HTR-8/SVneo (cell line): ENCODE data around the gene FOXA2.

Experiments
- DNase-seq: peaks from one replicate; pipeline ENCODE4 v3.0.0; 2011; ENCODE audit warnings: low spot score, mixed read lengths; ENCODE audit not compliant: insufficient read length
- FAIRE-seq: peaks from 2 replicates; lab custom pipeline; 2011; peaks lifted over from hg19 to GRCh38; lab: Jason Lieb, UNC

The FOXA2 gene

DNA sequence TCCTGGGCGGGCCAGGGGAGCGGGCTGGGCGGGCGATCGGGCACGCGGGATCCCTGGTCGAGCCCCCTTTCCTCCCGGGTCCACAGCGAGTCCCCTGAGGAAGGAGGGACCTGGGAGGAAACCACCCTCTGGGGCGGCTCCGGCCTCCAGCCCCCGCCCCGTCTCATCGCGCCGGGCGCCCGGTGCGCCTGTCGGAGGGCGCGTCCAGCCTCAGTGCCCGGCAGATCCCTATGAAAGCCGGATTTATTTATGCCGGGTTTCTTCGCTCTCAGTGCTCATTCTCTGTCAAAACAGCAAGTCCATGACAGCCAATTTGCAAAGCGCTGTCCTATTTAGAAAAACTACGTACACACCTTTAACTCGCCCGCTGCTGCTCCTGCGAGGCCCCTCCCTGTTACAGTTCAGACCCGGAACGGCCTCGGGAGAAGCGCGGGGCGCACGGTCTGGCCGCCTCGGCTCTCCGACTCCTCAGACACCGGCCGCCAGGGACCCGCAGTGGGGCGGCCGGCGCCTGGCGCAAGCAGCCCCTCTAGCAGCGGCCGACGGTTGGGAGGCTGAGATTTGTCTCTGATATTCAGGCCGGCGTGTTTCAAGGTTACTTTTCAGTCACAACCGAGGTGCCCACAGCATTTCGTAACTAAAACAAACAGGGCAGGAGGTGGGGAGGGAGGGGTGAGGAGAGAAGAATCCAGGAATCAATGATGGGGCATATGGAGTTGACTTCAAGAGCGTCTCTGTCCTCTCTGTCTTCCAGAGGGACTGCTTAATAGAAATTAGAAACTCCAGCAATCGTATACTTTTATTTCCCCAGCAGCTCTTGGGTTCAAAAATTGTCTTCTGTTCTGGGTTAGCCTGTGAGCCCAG, 782 bp upstream of the FOXA2 start:
- FAIRE-seq = no peak
- DNase-seq = no peak

DNA sequence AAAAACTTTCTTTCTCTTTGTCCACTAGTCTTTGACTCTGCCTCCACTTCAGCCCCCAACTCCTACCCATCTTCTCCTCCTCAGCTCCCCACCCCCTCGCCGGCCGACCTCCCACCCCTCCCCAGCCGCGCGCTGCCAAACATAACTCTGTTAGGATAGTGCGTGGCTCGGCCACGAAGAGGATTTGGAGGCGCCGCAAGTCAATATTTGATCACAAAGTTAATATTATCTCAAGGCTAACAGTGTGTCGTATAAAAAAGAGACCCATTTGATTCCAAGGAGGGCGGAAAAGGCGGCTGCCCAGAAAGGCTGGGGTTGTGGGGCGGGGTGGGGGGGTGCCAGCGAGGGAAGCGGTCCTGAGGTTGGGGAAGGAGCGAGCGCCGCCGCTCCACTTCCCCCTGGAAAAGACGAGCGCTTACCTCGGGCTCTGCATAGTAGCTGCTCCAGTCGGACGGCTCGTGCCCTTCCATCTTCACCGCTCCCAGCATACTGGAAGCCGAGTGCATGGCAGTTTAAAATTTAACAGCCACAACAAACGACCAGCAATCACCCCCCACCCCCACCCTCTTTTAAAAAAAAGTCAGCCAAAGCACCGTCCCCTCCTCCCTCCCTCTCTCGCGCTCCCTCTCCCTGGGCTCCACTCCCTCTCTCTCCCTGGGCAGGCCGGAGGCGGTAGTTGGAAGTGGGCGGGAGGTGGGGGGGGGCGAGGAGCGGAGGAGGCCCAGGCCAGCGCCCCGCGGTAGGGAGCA, 425 bp downstream of the FOXA2 start:
- DNase-seq (no peak), FAIRE-seq (no peak)

GRCh38 chr20:22582964-22583772, 1.2 kb downstream of the FOXA2 start:
- FAIRE-seq = no peak
- DNase-seq = no peak

GRCh38 chr20:22582386-22582963, 1.9 kb downstream of the FOXA2 start:
- FAIRE-seq (no peak), DNase-seq (no peak)

DNA sequence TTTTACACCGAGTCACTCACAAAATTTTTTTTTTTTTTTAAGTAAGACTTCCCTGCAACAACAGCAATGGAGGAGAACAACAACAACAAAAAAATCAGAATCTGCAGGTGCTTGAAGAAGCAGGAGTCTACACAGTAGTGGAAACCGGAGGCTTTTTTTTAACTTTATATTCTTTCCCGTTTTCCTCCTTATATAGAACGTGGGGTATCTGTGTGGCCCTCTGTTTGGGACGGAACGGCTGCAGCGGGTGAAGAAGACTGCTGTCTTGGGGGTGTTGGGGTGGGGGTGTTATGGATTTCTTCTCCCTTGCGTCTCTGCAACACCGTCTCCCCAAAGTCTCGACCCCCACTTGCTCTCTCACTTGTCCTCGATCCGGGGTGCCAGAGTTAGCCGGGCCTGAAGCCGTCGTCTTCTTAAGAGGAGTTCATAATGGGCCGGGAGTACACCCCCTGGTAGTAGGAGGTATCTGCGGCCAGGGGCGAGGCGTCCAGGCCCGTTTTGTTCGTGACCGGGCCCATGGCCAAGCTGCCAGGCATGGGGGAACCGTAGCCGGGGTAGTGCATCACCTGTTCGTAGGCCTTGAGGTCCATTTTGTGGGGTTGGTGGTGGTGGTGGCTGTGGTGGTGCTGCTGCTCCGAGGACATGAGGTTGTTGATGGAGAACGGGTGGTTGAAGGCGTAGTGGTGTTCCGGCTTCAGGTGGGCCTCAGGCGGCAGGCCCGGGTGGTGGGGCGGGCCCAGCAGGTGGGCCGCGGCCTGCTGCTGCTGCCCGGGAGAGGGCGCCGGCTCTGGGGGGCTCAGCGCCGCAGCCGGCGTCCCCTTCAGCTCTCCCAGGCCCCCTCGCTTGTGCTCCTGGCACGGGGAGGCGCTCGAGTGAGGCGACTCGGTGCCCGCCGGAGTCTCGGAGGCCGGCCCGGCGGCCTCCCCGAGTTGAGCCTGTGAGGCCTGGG, 2.7 kb downstream of the FOXA2 start:
- DNase-seq = no peak
- no peak for FAIRE-seq

- DNase-seq (no peak), FAIRE-seq (no peak)
These were observed 4.4 kb downstream of the FOXA2 start for GRCh38 chr20:22579711-22580697.

- DNase-seq (no peak), FAIRE-seq (no peak)
These were observed 5.3 kb downstream of the FOXA2 start for GRCh38 chr20:22579119-22579427.

- DNase-seq = no peak
- no peak for FAIRE-seq
These were observed 5.9 kb downstream of the FOXA2 start for GRCh38 chr20:22578221-22579118.

DNA sequence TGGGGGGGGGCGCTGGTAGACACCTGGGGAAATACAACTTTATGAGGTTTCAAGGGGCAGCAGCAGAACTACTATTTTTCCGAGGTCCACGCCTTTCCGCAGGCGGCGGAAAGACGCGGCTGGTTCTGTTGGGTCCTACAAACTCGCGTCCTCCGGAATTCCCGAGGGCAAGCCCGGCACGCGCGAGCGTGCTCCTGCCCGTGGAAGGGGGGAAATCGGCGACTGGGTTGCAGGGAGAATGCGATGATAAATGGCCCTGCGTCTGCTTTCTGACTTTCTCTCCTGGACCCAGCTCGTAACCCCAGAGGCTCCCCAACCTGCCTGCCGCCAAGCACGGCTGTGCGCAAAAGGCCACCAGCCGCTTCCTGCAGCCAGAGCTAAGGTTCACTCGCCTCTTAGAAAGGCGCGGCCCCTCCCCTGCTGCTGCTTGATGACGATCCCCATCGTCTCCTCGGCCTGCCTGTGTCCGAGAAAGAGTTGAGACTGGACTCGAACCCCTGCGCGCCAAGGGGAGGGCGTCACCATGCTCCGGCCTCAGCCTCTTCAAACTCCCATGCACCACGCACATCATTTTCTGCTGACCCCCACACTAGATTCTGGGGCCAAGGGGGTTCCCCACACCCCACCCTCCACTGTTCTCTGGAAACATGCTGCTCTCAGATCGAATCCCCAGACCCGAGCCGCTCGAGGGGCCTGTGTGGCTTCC, 6.7 kb downstream of the FOXA2 start:
- no peak for DNase-seq
- no peak for FAIRE-seq

GRCh38 chr20:22576733-22577514, 7.4 kb downstream of the FOXA2 start:
- no peak for FAIRE-seq
- DNase-seq = no peak

DNA sequence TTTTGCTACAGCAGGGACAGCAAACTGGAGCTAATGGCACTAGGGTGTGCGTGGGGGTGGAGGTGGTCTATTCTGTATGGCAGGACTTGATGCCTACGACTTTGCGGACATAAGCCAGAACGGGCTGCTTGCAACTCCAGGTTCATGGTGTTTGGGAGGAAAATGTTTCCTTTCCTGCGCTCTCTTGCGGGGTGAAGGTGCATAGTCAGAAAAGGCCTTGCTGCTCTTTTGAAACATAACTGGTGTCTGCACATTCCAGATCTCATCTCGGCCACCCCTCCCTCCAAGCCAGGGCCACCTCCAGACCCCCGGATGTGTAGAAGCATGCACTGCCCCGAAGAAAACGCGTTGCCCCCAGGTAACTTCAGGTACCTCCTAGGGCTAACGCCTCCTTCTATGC, 8.1 kb downstream of the FOXA2 start:
- DNase-seq = no peak
- FAIRE-seq = no peak

GRCh38 chr20:22575737-22576136, 8.6 kb downstream of the FOXA2 start:
- no peak for FAIRE-seq
- DNase-seq = no peak

DNA sequence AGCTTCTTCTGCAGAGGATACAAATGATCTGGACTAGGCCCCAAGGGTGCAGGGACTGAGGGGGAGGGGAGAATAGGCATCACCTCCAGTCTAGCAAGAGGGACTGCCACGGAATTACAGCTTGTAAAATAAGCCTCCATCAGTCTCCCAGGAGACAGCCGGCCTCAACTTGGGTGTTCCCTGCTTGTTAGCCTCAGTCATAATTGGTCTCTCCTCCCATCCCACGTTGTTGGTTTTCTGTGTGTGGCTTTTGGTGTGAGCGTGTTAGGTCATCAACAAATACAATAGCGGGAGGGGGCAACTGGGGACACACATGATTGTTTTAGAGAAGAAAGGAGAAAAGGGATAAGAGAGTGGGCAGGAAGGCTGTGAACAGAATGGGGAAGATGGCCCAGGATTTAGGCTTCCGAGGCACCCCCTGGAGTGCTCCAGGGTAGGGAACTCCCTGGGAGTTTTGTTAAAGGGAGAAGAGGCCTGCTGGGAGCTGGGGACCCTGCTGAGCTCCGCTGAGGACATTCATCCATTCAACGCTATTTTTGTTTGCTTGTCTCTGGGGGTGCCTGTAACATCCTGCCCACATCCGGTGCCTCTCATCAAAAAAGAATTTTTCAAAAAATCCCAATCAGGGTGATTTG, 9.2 kb downstream of the FOXA2 start:
- DNase-seq (no peak), FAIRE-seq (no peak)

DNA sequence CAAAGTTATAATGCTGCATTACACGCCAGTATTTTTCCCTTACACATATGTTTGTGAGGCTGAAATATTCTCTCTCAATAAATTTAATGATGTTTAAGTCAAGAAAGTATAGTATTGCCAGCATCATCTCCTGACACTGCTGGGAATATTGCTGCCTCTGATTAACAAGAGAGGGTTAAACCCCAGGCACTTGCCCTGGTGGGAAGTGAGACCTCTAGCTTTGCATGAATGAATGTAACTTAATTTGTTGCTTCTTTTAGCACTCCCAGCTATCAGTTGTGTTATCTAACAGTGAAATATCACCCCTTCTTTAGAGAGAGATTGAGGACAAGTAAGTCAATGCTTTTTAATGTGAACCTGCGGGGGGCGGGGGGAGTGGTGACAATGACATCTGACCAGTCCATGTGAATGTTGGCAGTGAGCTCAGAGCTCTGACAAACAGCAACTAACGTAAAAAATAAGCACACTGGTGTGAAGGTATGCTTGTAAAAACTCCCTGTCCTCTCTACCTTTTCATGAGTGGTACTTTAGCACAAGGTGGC, 9.8 kb downstream of the FOXA2 start:
- DNase-seq = no peak
- no peak for FAIRE-seq

DNA sequence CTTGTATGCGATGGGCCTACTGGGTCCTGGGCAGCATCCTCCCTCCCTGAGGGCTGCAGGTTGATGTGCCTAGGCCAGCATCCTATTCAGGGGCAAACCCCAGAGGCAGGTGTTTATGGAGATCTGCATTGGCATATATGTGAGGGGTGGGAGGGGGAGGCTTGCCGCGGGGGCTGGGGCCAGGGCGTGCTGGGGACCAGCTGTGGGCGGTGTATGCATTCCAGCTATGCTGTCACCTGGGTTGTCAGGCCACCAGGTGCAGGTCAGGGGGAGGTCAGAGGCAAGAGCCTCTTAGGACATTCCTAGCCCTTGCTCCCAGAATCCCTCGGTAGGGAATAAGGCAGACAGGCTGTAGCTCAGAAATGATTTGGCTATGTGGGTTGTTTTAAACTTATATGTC, 11.9 kb downstream of the FOXA2 start:
- DNase-seq = no peak
- no peak for FAIRE-seq
